ENCODE results near the gene CWC27. TPM values are rescaled to one million over a fixed set of nuclear protein-coding genes. Genes with fewer than 3 reads are reported as not detected.

Gene CWC27
- polyA plus RNA-seq, 1 of the 3 experiments (the other 2 are of a cell fraction) = 6.6 TPM

DNA sequence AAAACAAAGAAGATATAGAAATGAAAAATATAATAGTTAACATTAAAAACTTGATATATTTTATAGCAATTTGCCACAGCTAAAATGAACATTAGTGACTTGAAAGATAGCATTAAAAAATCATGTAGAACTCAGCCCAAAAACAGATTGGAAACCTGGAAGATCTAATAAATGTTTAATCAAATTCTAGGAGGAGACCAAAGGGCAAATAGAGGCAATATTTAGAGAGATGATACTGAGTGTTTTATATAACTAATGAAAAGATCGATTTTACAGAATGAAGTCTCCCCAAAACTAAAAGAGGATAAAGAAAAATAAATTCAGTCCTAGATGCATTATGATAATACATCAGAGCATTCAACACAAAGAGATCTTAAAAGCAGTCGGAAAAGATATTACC is 127.0 kb downstream of the CWC27 start:
- Histone ChIP-seq H3K4me2 (no peak overlapping the region), H3K9me3 (no peaks in the 10 kb centered on the region; the same call in 1 of the 2 replicates), H4K20me1 (ENCODE audit: insufficient read depth) (no peaks in the 10 kb centered on the region), H3K79me2 (ENCODE audit: insufficient read depth) (no peaks in the 10 kb centered on the region), H2AFZ (ENCODE audit: low read depth) (no peak overlapping the region), H3F3A (replicated peaks; ENCODE audit: insufficient read depth) (peaks cover 8% of the 10 kb centered on the region), H3K27me3 (ENCODE audit: insufficient read depth) (no peaks in the 10 kb centered on the region), H3K9me2 (no peaks in the 10 kb centered on the region), H3K9ac (no peak overlapping the region), H3K27ac (ENCODE audit: low read depth in 2 of 2, low read length in 1 of 2) (no peak overlapping the region), H3K36me3 (replicated peaks in 1 of 2; ENCODE audit: control insufficient read depth in 1 of 2, insufficient read depth in 2 of 2, low read length in 1 of 2) (peaks cover 0 to 8% of the 10 kb centered on the region in 2 experiments), H3K4me1 (ENCODE audit: control insufficient read depth in 1 of 2, insufficient read depth in 2 of 2, low read depth in 1 of 2, low read length in 1 of 2) (no peaks in the 10 kb centered on the region), H3K4me3 (ENCODE audit: low read depth in 2 of 2, low read length in 1 of 2) (no peak overlapping the region)
- ChIA-PET POLR2A (no interaction called here), CTCF (no interaction called here)
- whole genome bisulfite sequencing (ENCODE audit: low lambda C conversion rate) = 68% methylated on average over 2 of the region's 2 CpGs
- TF ChIP-seq PBX3 (IDR thresholded peaks at IDR 0.05) (no peak), SMC3 (IDR thresholded peaks at IDR 0.05; ENCODE audit: low read depth, low read length) (no peak), GABPA (IDR thresholded peaks at IDR 0.05; ENCODE audit: low read depth) (no peak), FOXJ3 (CRISPR knock-in tag; IDR thresholded peaks at IDR 0.05) (no peak), MAX (IDR thresholded peaks at IDR 0.05; ENCODE audit: low read depth) (no peak), FOSL2 (IDR thresholded peaks at IDR 0.05; ENCODE audit: borderline replicate concordance, low read depth) (no peak), SIN3A (IDR thresholded peaks at IDR 0.05; ENCODE audit: borderline replicate concordance, low read depth, low read length) (no peak), EP300 (IDR thresholded peaks at IDR 0.05; ENCODE audit: borderline replicate concordance in 1 of 2, low read depth in 1 of 2, low read length in 1 of 2) (no peak), TCF12 (IDR thresholded peaks at IDR 0.05) (no peak), TEAD4 (IDR thresholded peaks at IDR 0.05; ENCODE audit: borderline replicate concordance, insufficient read depth) (no peak)
- DNase-seq = no peak

DNA sequence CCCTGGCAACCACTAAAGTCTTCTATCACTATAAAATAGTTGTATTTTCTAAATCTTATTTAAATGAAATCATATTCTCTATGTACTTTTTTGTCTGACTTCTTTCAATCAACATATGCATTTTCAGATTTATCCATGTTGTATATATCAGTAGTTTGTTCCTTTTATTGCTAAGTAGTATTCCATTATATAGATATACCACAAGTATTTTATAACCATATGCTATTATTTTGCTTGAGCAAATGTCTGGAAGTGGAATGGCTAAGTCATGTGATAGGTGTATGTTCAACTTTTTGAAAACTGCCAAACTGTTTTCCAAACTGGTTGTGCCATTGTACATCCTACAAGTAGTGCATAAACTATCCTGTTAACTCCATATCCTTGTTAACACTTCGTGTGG is 131.1 kb downstream of the CWC27 start:
- Histone ChIP-seq H3K36me3 (replicated peaks in 1 of 2; ENCODE audit: control insufficient read depth in 1 of 2, insufficient read depth in 2 of 2, low read length in 1 of 2) (peaks cover 0 to 8% of the 10 kb centered on the region in 2 experiments), H3F3A (replicated peaks; ENCODE audit: insufficient read depth) (peaks cover 10% of the 10 kb centered on the region), H2AFZ (ENCODE audit: low read depth) (no peak overlapping the region), H3K9ac (no peak overlapping the region), H4K20me1 (ENCODE audit: insufficient read depth) (no peaks in the 10 kb centered on the region), H3K4me3 (ENCODE audit: low read depth in 2 of 2, low read length in 1 of 2) (no peak overlapping the region), H3K79me2 (ENCODE audit: insufficient read depth) (no peaks in the 10 kb centered on the region), H3K9me3 (no peaks in the 10 kb centered on the region; the same call in 1 of the 2 replicates), H3K27ac (ENCODE audit: low read depth in 2 of 2, low read length in 1 of 2) (no peak overlapping the region), H3K4me2 (no peak overlapping the region), H3K9me2 (no peaks in the 10 kb centered on the region), H3K4me1 (ENCODE audit: control insufficient read depth in 1 of 2, insufficient read depth in 2 of 2, low read depth in 1 of 2, low read length in 1 of 2) (no peaks in the 10 kb centered on the region), H3K27me3 (ENCODE audit: insufficient read depth) (no peaks in the 10 kb centered on the region)
- ChIA-PET POLR2A (no interaction called here), CTCF (no interaction called here)
- DNase-seq = no peak
- TF ChIP-seq TAF1 (IDR thresholded peaks at IDR 0.05; ENCODE audit: borderline replicate concordance, low read depth, low read length) (no peak), TEAD4 (IDR thresholded peaks at IDR 0.05; ENCODE audit: borderline replicate concordance, insufficient read depth) (no peak), USF1 (IDR thresholded peaks at IDR 0.05; ENCODE audit: borderline replicate concordance, low read depth) (no peak), RFX5 (IDR thresholded peaks at IDR 0.05; ENCODE audit: low read length) (no peak), FOSL2 (IDR thresholded peaks at IDR 0.05; ENCODE audit: borderline replicate concordance, low read depth) (no peak), NRF1 (IDR thresholded peaks at IDR 0.05; ENCODE audit: low read depth, low read length) (no peak), RCOR1 (IDR thresholded peaks at IDR 0.05; ENCODE audit: low read length) (no peak)
- TF ChIP-seq, protein P1, sequence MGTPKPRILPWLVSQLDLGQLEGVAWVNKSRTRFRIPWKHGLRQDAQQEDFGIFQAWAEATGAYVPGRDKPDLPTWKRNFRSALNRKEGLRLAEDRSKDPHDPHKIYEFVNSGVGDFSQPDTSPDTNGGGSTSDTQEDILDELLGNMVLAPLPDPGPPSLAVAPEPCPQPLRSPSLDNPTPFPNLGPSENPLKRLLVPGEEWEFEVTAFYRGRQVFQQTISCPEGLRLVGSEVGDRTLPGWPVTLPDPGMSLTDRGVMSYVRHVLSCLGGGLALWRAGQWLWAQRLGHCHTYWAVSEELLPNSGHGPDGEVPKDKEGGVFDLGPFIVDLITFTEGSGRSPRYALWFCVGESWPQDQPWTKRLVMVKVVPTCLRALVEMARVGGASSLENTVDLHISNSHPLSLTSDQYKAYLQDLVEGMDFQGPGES (IDR thresholded peaks at IDR 0.05; ENCODE audit: low read depth, low read length) = no peak
- WGBS (ENCODE audit: low lambda C conversion rate) = 68% methylated on average over 1 of the region's 1 CpG

All from SK-N-SH (cell line).